HEK293 (cell line): ENCODE data around the gene SPECC1.

Experiments
- CTCF ChIA-PET: fragments of 350-600 bp; formaldehyde crosslinking; extraction: SDS; loops from one replicate; lab custom pipeline; 2021; ENCODE audit warnings: antibody characterized with exemption; lab: Yijun Ruan, JAX
- POLR2A ChIA-PET: fragments of 300-600 bp; formaldehyde crosslinking; extraction: SDS; loops from one replicate; lab custom pipeline; 2020; ENCODE audit warnings: antibody characterized with exemption, inconsistent platforms; lab: Yijun Ruan, JAX
- H3K27ac ChIP-seq: fragments of 200-500 bp; sonication (Bioruptor generic); 2 replicates; pipeline ENCODE4 v1.5.1; 2014; ENCODE audit warnings: low read depth, low read length, control low read depth, inconsistent platforms; ENCODE audit errors: extremely low read depth
- H3K36me3 ChIP-seq, 2 experiments: fragments of 200-500 bp in 1 of 2; sonication (Bioruptor generic) in 1 of 2; 1 replicate in 1 of 2; 2 replicates in 1 of 2; pipeline ENCODE4 v1.5.1; 2014 to 2017; ENCODE audit warnings: inconsistent platforms in 2 of 2, low read length in 2 of 2; ENCODE audit not compliant: control insufficient read depth in 2 of 2, insufficient read depth in 1 of 2
- H3K4me1 ChIP-seq: fragments of 200-500 bp; sonication (Bioruptor generic); 2 replicates; pipeline ENCODE4 v1.5.1; 2014; ENCODE audit warnings: mild to moderate bottlenecking, low read length, inconsistent platforms; ENCODE audit not compliant: control insufficient read depth, insufficient read depth
- H3K4me3 ChIP-seq: 2 replicates; pipeline ENCODE4 v1.5.1; 2011; ENCODE audit warnings: low read depth, mild to moderate bottlenecking, control low read depth, low read length, moderate library complexity
- H3K9me3 ChIP-seq: fragments of 200-500 bp; sonication (Bioruptor generic); 2 replicates; pipeline ENCODE4 v1.5.1; 2014; ENCODE audit warnings: low read depth, low read length, inconsistent platforms; ENCODE audit not compliant: control insufficient read depth, insufficient read depth
- ATF2 ChIP-seq: fragments of 450-650 bp; formaldehyde crosslinking; IDR thresholded peaks from 2 replicates; pipeline ENCODE4 v1.5.1; 2016; ENCODE audit warnings: missing biosample characterization, missing genetic modification characterization, low read depth
- KLF1 ChIP-seq: fragments of 450-650 bp; formaldehyde crosslinking; IDR thresholded peaks from 2 replicates; pipeline ENCODE4 v1.5.1; 2016; ENCODE audit warnings: missing biosample characterization, missing genetic modification characterization
- REST ChIP-seq: fragments of 450-650 bp; formaldehyde crosslinking; IDR thresholded peaks from 2 replicates; pipeline ENCODE4 v1.5.1; 2016; ENCODE audit warnings: missing biosample characterization, missing genetic modification characterization
- SCRT1 ChIP-seq: fragments of 450-650 bp; formaldehyde crosslinking; IDR thresholded peaks from 2 replicates; pipeline ENCODE4 v1.5.1; 2016; ENCODE audit warnings: missing biosample characterization, missing genetic modification characterization, borderline replicate concordance
- ZIC2 ChIP-seq: fragments of 450-650 bp; formaldehyde crosslinking; IDR thresholded peaks from 2 replicates; pipeline ENCODE4 v1.5.1; 2016; ENCODE audit warnings: missing biosample characterization, missing genetic modification characterization
- ZNF148 ChIP-seq: fragments of 450-650 bp; formaldehyde crosslinking; IDR thresholded peaks from 2 replicates; pipeline ENCODE4 v1.5.0; 2017; ENCODE audit warnings: missing biosample characterization, missing genetic modification characterization, borderline replicate concordance
- ZNF169 ChIP-seq: fragments of 450-650 bp; formaldehyde crosslinking; IDR thresholded peaks from 2 replicates; pipeline ENCODE4 v1.5.1; 2016; ENCODE audit warnings: missing biosample characterization, missing genetic modification characterization
- ZNF175 ChIP-seq: fragments of 450-650 bp; formaldehyde crosslinking; IDR thresholded peaks from 2 replicates; pipeline ENCODE4 v1.5.1; 2016; ENCODE audit warnings: missing biosample characterization, missing genetic modification characterization
- ZNF239 ChIP-seq: fragments of 450-650 bp; formaldehyde crosslinking; IDR thresholded peaks from 2 replicates; pipeline ENCODE4 v1.5.1; 2016; ENCODE audit warnings: missing biosample characterization, missing genetic modification characterization
- ZNF404 ChIP-seq: fragments of 450-650 bp; formaldehyde crosslinking; IDR thresholded peaks from 2 replicates; pipeline ENCODE4 v1.5.1; 2017; ENCODE audit warnings: missing biosample characterization, missing genetic modification characterization
- ZNF513 ChIP-seq: fragments of 450-650 bp; IDR thresholded peaks from 2 replicates; pipeline ENCODE4 v1.5.1; 2018; ENCODE audit warnings: missing biosample characterization, missing genetic modification characterization
- ZNF518A ChIP-seq: fragments of 450-650 bp; formaldehyde crosslinking; conservative IDR thresholded peaks from 2 replicates; pipeline ENCODE4 v1.5.1; 2016; ENCODE audit warnings: low read depth, missing biosample characterization, missing genetic modification characterization
- ZNF610 ChIP-seq: fragments of 450-650 bp; formaldehyde crosslinking; IDR thresholded peaks from 2 replicates; pipeline ENCODE4 v1.5.1; 2016; ENCODE audit warnings: missing biosample characterization, missing genetic modification characterization, borderline replicate concordance
- ZNF629 ChIP-seq: fragments of 450-650 bp; formaldehyde crosslinking; IDR thresholded peaks from 2 replicates; pipeline ENCODE4 v1.5.1; 2017; ENCODE audit warnings: missing biosample characterization, missing genetic modification characterization
- ZNF670 ChIP-seq: fragments of 450-650 bp; formaldehyde crosslinking; IDR thresholded peaks from 2 replicates; pipeline ENCODE4 v1.5.1; 2016; ENCODE audit warnings: missing biosample characterization, missing genetic modification characterization, low read depth
- ZNF785 ChIP-seq: fragments of 450-650 bp; formaldehyde crosslinking; IDR thresholded peaks from 2 replicates; pipeline ENCODE4 v1.5.1; 2016; ENCODE audit warnings: missing biosample characterization, missing genetic modification characterization

SPECC1 gene

GRCh38 chr17:20257008-20257407 lies 247.8 kb downstream of the SPECC1 start:
- ChIA-PET CTCF (interaction anchor here (0.9 to 1.0 kb wide), 3 partner anchors 30 to 264 kb away, joined by 3 to 7 read pairs (median 4); no protein-coding TSS in a partner anchor), POLR2A (no interaction called here)
- Histone ChIP-seq H3K9me3 (no peaks in the 10 kb centered on the region), H3K4me3 (no peak overlapping the region), H3K4me1 (peaks cover 6% of the 10 kb centered on the region; the same call in 1 of the 2 replicates), H3K27ac (no peak overlapping the region), H3K36me3 (peaks cover 20 to 29% of the 10 kb centered on the region in 2 experiments)
- TF ChIP-seq ATF2 (tag by site-specific recombination) (peak; percentile 83), ZNF629 (tag by site-specific recombination) (peak; percentile 36; the same call in 1 of the 2 replicates), ZNF785 (tag by site-specific recombination) (no peak)

- no peak overlapping the region for H3K4me3 ChIP-seq
- H3K36me3 ChIP-seq, result peaks cover 22 to 29% of the 10 kb centered on the region in 2 experiments
- POLR2A ChIA-PET, result no interaction called here
- H3K4me1 ChIP-seq, result peaks cover 6% of the 10 kb centered on the region; the same call in 1 of the 2 replicates
- CTCF ChIA-PET, result no interaction called here
- no peaks in the 10 kb centered on the region for H3K9me3 ChIP-seq
- no peak overlapping the region for H3K27ac ChIP-seq
- TF ChIP-seq REST (tag by site-specific recombination), result no peak
- no peak for TF ChIP-seq ZNF610 (tag by site-specific recombination)
- TF ChIP-seq ZNF404 (tag by site-specific recombination), result no peak
- TF ChIP-seq KLF1 (tag by site-specific recombination), result no peak
- no peak for TF ChIP-seq ZNF513 (tag by site-specific recombination)
- TF ChIP-seq SCRT1 (tag by site-specific recombination), result no peak
- TF ChIP-seq ZNF670 (tag by site-specific recombination), result no peak
- TF ChIP-seq ZNF239, result no peak
- TF ChIP-seq ATF2 (tag by site-specific recombination), result no peak
- TF ChIP-seq ZNF169 (tag by site-specific recombination), result no peak
- TF ChIP-seq ZIC2, result no peak
- no peak for TF ChIP-seq ZNF148
- TF ChIP-seq ZNF518A, result no peak
- no peak for TF ChIP-seq ZNF175 (tag by site-specific recombination)
Observed at GRCh38 chr17:20257798-20258197, 248.6 kb downstream of the SPECC1 start.
